ENCODE measurements around the gene CUL9.

The CUL9 gene

DNA sequence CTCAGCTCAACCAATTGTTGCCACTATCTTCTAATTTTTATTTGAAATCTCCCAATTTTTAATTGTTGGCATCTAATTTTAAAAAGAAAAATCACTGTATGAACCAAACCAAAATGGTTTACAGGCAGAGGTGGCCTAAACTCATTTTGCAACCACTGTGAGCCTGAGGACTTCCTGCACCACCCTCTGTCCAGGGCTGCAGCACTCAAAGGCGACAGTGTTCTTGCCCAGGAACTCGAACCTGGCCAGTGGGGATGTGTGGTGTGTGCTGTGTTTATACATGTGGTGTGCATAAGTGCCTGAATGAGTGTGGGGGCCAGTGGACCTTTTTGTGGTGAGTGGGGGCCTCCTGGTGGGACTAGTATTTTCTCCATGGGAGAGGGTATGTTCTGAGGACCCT is 91.7 kb downstream of the CUL9 start:
- H3K27ac ChIP-seq: no peak overlapping the region
- TF ChIP-seq, protein P1, sequence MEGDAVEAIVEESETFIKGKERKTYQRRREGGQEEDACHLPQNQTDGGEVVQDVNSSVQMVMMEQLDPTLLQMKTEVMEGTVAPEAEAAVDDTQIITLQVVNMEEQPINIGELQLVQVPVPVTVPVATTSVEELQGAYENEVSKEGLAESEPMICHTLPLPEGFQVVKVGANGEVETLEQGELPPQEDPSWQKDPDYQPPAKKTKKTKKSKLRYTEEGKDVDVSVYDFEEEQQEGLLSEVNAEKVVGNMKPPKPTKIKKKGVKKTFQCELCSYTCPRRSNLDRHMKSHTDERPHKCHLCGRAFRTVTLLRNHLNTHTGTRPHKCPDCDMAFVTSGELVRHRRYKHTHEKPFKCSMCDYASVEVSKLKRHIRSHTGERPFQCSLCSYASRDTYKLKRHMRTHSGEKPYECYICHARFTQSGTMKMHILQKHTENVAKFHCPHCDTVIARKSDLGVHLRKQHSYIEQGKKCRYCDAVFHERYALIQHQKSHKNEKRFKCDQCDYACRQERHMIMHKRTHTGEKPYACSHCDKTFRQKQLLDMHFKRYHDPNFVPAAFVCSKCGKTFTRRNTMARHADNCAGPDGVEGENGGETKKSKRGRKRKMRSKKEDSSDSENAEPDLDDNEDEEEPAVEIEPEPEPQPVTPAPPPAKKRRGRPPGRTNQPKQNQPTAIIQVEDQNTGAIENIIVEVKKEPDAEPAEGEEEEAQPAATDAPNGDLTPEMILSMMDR (conservative IDR thresholded peaks at IDR 0.05): no peak
